Muscle layer of colon (tissue), 2 donors: ENCODE measurements around the gene HTR1D.
A peak's percentile ranks its signal among the peaks of the same experiment; 100 is the strongest.

ENCODE experiments used
- H3K27ac ChIP-seq: one replicate; pipeline ENCODE4 v1.7.0; 2013; ENCODE audit warnings: low read depth, mild to moderate bottlenecking, low read length, moderate library complexity
- H3K27me3 ChIP-seq, 2 donors: one replicate each; pipeline ENCODE4 v1.7.0; 2013; ENCODE audit warnings: low read length in 2 of 2, mild to moderate bottlenecking in 2 of 2; ENCODE audit not compliant: insufficient read depth in 2 of 2, control insufficient read depth in 1 of 2
- H3K36me3 ChIP-seq: one replicate; pipeline ENCODE4 v1.7.0; 2013; ENCODE audit warnings: mild to moderate bottlenecking, low read length; ENCODE audit not compliant: insufficient read depth
- H3K4me1 ChIP-seq: one replicate; pipeline ENCODE4 v1.7.0; 2013; ENCODE audit warnings: mild to moderate bottlenecking, low read length; ENCODE audit not compliant: insufficient read depth
- H3K4me3 ChIP-seq, 2 donors: one replicate each; pipeline ENCODE4 v1.7.0; 2013; ENCODE audit warnings: low read length in 2 of 2, low read depth in 1 of 2, mild to moderate bottlenecking in 1 of 2, moderate library complexity in 1 of 2
- H3K9ac ChIP-seq: one replicate; pipeline ENCODE4 v1.7.0; 2013; ENCODE audit warnings: low read length
- H3K9me3 ChIP-seq: one replicate; pipeline ENCODE4 v1.7.0; 2013; ENCODE audit warnings: mild to moderate bottlenecking, low read length
- donor health status: abdominal sarcoma.
- donor health status: Adenocarcinoma of cecum.

Gene HTR1D

GRCh38 chr1:23178414-23178813 is 38.9 kb downstream of the HTR1D start:
- H3K36me3 ChIP-seq = no peaks in the 10 kb centered on the region
- peak overlapping the region; percentile 24 to 73 for H3K4me3 ChIP-seq
- H3K9ac ChIP-seq = peak overlapping the region; percentile 92
- peak overlapping the region; percentile 81 for H3K27ac ChIP-seq
- no peaks in the 10 kb centered on the region for H3K27me3 ChIP-seq
- peaks cover 14% of the 10 kb centered on the region for H3K4me1 ChIP-seq
- no peaks in the 10 kb centered on the region for H3K9me3 ChIP-seq

- H3K27me3 ChIP-seq = no peaks in the 10 kb centered on the region
- peak overlapping the region; percentile 24 to 73 for H3K4me3 ChIP-seq
- H3K4me1 ChIP-seq = peaks cover 14% of the 10 kb centered on the region
- H3K9me3 ChIP-seq = no peaks in the 10 kb centered on the region
- peak overlapping the region; percentile 81 for H3K27ac ChIP-seq
- H3K36me3 ChIP-seq = no peaks in the 10 kb centered on the region
- H3K9ac ChIP-seq = peak overlapping the region; percentile 92
These were observed 39.6 kb downstream of the HTR1D start for GRCh38 chr1:23177438-23178380.

- peak overlapping the region; percentile 92 for H3K9ac ChIP-seq
- no peaks in the 10 kb centered on the region for H3K9me3 ChIP-seq
- H3K27ac ChIP-seq = peak overlapping the region; percentile 81
- no peaks in the 10 kb centered on the region for H3K36me3 ChIP-seq
- no peaks in the 10 kb centered on the region for H3K27me3 ChIP-seq
- peak overlapping the region; percentile 24 to 73 for H3K4me3 ChIP-seq
- H3K4me1 ChIP-seq = peaks cover 15% of the 10 kb centered on the region
These were observed 40.3 kb downstream of the HTR1D start for GRCh38 chr1:23177031-23177430.

- no peak overlapping the region for H3K9ac ChIP-seq
- no peak overlapping the region for H3K4me3 ChIP-seq
These were observed 42.7 kb downstream of the HTR1D start for GRCh38 chr1:23174426-23175110.

GRCh38 chr1:23171181-23171755 is 46.0 kb downstream of the HTR1D start:
- no peaks in the 10 kb centered on the region for H3K9me3 ChIP-seq
- peaks cover 31% of the 10 kb centered on the region for H3K4me1 ChIP-seq
- H3K27ac ChIP-seq = peak overlapping the region; percentile 20
- H3K27me3 ChIP-seq = no peaks in the 10 kb centered on the region
- no peaks in the 10 kb centered on the region for H3K36me3 ChIP-seq
- no peak overlapping the region for H3K4me3 ChIP-seq
- no peak overlapping the region for H3K9ac ChIP-seq

More at GRCh38 chr1:23174426-23175110, 42.7 kb downstream of the HTR1D start:
- Histone ChIP-seq H3K36me3 (no peaks in the 10 kb centered on the region), H3K27ac (no peak overlapping the region), H3K9me3 (no peaks in the 10 kb centered on the region), H3K27me3 (no peaks in the 10 kb centered on the region), H3K4me1 (peaks cover 31% of the 10 kb centered on the region)

GRCh38 chr1:23169727-23170335 is 47.5 kb downstream of the HTR1D start:
- Histone ChIP-seq H3K9ac (peak overlapping the region; percentile 44), H3K27me3 (no peaks in the 10 kb centered on the region), H3K36me3 (no peaks in the 10 kb centered on the region), H3K4me1 (peaks cover 38% of the 10 kb centered on the region), H3K4me3 (peak overlapping the region in 1 of 2 donors; percentile 74), H3K9me3 (no peaks in the 10 kb centered on the region), H3K27ac (peak overlapping the region; percentile 82)

GRCh38 chr1:23169195-23169575 is 48.1 kb downstream of the HTR1D start:
- peaks cover 38% of the 10 kb centered on the region for H3K4me1 ChIP-seq
- peak overlapping the region; percentile 82 for H3K27ac ChIP-seq

GRCh38 chr1:23168445-23169194 is 48.7 kb downstream of the HTR1D start, which contains the start of gene LUZP1:
Gene LUZP1 (minus strand): TSS chr1:23168856.
- Histone ChIP-seq H3K27me3 (no peaks in the 10 kb centered on the region), H3K9me3 (no peaks in the 10 kb centered on the region), H3K4me3 (peak within 1 kb of the TSS; percentile 92), H3K27ac (peak within 1 kb of the TSS; percentile 95), H3K4me1 (peaks cover 38% of the 10 kb centered on the region), H3K9ac (peak within 1 kb of the TSS; percentile 68), H3K36me3 (no peaks in the 10 kb centered on the region)

More at GRCh38 chr1:23169195-23169575, 48.1 kb downstream of the HTR1D start:
- no peaks in the 10 kb centered on the region for H3K9me3 ChIP-seq
- no peaks in the 10 kb centered on the region for H3K27me3 ChIP-seq
- H3K36me3 ChIP-seq = no peaks in the 10 kb centered on the region
- H3K4me3 ChIP-seq = peak overlapping the region; percentile 74 to 92
- H3K9ac ChIP-seq = peak overlapping the region; percentile 2

GRCh38 chr1:23168079-23168444 is 49.2 kb downstream of the HTR1D start:
- no peaks in the 10 kb centered on the region for H3K27me3 ChIP-seq
- peak overlapping the region; percentile 95 for H3K27ac ChIP-seq
- peak overlapping the region; percentile 74 to 92 for H3K4me3 ChIP-seq
- peaks cover 38% of the 10 kb centered on the region for H3K4me1 ChIP-seq
- no peaks in the 10 kb centered on the region for H3K36me3 ChIP-seq
- no peaks in the 10 kb centered on the region for H3K9me3 ChIP-seq
- H3K9ac ChIP-seq = no peak overlapping the region

- Histone ChIP-seq H3K4me3 (peak overlapping the region; percentile 92), H3K27ac (peak overlapping the region; percentile 95), H3K9ac (peak overlapping the region; percentile 68), H3K9me3 (no peaks in the 10 kb centered on the region), H3K4me1 (peaks cover 38% of the 10 kb centered on the region), H3K36me3 (no peaks in the 10 kb centered on the region), H3K27me3 (no peaks in the 10 kb centered on the region)
These were observed 49.8 kb downstream of the HTR1D start for GRCh38 chr1:23167353-23168078.
